A204.1 (cell line): ENCODE data around the gene AKAP8L.

Experiments
- FAIRE-seq: peaks from 2 replicates; lab custom pipeline; 2012; peaks lifted over from hg19 to GRCh38; lab: Jason Lieb, UNC

Gene AKAP8L, protein sequence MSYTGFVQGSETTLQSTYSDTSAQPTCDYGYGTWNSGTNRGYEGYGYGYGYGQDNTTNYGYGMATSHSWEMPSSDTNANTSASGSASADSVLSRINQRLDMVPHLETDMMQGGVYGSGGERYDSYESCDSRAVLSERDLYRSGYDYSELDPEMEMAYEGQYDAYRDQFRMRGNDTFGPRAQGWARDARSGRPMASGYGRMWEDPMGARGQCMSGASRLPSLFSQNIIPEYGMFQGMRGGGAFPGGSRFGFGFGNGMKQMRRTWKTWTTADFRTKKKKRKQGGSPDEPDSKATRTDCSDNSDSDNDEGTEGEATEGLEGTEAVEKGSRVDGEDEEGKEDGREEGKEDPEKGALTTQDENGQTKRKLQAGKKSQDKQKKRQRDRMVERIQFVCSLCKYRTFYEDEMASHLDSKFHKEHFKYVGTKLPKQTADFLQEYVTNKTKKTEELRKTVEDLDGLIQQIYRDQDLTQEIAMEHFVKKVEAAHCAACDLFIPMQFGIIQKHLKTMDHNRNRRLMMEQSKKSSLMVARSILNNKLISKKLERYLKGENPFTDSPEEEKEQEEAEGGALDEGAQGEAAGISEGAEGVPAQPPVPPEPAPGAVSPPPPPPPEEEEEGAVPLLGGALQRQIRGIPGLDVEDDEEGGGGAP

DNA sequence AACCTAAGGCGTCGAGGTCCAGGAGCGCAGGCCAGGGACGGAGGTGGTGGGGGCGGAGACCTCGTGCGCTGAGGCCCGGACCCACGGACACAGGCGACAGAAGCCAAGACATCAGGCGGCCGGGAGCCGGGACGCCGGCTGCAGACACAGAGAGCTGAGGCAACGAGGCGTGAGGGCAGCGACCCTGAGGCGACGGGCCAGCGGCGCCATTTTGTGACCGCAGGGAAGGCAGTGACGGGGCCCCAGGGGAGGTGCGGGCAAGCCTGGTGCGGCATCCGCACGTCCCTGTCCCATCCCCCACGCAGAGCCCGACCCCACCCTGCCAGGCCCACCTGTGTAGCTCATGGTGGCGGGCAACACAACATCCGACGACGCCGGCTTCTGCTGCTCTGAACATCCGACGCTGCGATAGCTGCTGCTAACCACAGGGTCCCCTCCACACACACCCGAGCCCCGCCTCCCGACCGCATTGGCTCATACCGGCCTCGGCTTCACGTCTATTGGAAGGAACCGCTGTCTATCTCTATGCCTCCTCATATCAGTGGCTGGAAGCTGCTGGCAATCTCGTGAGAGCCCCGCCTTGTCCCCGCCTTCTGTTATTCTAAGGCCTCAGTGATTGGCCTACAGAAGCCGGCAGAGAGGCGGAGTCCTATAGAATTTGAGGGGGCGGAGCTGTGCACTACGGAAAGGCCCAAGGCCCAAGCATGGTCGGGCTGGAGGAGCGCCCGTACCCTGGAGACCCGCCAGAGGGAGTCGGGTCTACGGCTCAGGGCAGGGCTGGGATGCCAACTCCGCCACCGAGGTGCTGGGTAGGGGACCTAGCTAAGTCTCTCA, at the start of gene AKAP8L:
AKAP8L (minus strand) TSS at position 410 of the 834 bp plus-strand sequence; CDS start at position 345, 65 bp downstream.
- FAIRE-seq, result peak; percentile 98

DNA sequence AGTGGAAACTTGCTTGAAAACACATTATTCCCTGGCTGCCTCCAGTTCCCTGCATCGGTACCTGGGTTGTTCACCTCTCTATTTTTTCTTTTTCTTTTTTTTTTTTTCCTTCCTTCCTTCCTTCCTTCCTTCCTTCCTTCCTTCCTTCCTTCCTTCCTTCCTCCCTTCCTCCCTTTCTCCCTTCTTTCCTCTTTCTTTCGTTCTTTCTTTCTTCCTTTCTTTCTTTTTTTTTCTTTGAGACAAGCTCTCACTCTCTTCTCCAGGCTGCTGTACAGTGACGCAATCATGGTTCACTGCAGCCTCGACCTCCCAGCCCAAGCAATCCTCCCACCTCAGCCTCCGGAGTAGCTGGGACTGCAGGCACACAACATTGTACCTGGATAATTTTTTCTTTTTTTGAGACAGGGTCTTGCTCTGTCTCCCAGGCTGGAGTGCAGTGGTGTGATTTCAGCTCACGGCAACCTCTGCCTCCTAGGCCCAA, 49.0 kb upstream of the AKAP8L start:
- FAIRE-seq, result no peak

DNA sequence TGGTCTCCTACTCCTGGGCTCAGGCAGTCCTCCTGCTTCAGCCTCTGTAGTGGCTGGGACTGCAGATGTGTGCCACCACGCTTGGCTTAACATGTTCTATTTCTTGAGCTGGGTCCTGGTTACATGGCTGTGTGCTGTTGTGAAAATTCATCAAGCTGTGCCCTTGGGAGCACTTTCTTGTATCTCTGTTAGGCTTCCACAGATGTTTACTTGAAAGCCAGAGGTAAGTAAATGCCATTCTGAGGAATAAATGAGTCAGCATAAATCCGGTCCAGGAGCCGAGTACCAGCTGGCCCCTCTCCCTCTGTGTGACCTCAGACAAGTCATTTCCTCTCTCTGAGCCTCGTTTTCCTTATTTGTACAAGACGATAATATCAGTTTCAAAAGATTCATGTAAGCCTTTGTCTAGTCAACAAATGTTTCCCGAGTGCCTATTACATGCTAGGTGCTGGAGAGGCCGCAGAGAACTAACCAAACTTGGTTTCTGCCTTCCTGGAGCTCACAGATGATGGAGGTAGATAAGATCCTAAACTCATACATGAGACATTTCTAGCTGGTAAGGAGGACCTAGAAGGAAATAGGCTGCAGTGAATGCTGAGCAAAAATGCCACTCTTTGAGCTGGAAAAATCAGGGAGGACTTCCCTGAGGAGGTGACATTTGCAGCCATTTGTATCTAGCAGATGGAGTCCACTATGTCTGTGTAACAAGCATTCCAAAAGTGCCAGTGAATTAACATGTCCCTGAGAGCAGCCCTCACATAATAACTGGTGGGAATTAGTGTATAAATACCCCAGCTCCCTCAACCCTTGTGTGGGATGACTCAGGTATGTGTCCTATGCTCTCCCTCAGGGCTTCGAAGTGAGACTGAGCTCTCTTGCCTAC, 48.3 kb upstream of the AKAP8L start:
- FAIRE-seq, result no peak

DNA sequence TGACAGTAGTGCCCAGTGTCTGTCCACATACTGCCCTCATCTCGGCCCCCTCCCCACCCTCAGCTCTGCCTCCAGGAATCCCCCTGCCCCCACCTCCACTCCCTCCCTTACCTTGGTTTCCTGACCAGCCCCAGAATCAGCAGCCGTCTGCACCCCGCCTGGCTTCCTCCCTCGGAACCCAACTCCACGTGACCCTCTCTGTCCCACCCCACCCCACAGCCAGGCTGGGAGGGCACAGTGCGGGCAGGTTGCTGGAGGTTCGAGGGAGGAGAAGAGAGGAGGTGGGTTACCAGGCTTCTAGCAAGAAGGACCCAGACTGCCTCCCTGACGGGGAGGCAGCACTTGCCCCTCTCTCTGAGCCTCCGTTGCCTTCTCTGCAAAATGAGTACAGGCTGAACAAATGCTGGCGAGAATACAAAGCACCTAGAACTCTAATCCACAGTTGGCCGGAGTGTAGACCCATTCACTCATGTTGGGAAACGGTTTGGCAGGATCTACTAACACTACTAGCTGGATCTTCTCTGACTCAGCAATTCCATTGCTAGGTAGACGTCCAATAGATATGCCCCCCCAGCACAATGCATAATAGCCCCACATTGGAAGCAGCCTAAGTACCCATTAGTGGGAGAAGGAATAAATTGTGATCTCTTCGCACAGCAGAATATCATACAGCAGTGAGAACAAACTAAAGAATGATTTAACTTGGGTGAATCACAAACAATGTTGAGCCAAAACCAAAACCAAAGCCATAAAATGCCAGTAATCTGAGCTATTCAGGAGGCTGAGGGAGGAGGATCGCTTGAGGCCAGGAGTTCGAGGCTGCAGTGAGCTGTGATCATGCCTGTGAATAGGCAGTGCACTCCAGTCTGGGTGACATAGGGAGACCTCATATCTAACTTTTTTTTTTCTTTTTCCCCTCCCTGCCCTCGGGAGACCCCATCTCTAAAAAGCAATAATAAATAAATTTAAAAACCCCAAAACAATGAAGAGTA, 45.9 kb upstream of the AKAP8L start, which contains the start of gene RASAL3:
RASAL3 (minus strand) TSS at position 151 of the 992 bp plus-strand sequence. CDS start 186 bp downstream, outside the sequence.
- FAIRE-seq, result no peak

DNA sequence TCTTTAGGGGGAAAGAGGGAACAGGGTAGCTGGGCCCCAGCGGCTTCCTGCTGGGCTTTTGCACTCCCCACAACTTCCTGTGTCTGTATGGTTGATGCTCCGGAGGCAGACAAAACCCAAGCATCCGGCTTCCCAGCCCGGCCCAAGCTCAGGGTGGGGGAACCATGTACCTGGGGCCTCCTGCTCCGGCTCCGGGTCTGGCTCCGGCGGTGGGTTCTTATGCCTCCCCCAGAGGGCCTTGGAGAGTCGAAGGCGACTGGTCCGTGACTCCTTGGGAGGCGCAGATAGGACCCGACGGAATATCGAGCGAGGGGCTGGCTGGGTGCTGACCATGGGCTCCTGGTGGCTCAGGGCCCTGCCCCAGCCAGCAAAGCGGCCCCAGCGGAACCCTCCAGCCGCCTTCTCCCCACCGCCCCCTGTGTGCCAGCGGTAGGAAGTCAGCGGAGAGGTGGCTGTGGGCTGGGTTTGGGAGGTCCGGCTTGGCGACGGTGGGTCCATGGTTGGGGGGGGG, 45.1 kb upstream of the AKAP8L start:
- no peak for FAIRE-seq

DNA sequence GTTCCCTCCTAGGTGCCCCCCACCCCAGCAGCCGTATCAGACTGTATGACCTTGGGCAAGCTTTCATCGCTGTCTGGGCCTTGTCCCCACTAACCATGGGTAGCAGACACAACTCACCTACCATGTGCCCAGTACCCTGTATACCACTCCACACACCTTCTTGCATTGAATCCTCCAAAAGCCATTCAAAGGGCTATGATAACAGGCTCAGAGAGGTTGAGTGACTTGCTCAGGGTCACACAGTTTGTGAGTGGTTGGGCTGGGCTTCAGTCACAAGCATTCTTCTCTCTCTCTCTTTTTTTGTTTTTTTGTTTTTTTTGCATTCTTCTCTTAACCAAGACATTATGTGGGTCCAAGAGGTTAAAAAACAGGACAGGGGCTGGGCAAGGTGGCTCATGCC, 42.9 kb upstream of the AKAP8L start:
- FAIRE-seq, result no peak

DNA sequence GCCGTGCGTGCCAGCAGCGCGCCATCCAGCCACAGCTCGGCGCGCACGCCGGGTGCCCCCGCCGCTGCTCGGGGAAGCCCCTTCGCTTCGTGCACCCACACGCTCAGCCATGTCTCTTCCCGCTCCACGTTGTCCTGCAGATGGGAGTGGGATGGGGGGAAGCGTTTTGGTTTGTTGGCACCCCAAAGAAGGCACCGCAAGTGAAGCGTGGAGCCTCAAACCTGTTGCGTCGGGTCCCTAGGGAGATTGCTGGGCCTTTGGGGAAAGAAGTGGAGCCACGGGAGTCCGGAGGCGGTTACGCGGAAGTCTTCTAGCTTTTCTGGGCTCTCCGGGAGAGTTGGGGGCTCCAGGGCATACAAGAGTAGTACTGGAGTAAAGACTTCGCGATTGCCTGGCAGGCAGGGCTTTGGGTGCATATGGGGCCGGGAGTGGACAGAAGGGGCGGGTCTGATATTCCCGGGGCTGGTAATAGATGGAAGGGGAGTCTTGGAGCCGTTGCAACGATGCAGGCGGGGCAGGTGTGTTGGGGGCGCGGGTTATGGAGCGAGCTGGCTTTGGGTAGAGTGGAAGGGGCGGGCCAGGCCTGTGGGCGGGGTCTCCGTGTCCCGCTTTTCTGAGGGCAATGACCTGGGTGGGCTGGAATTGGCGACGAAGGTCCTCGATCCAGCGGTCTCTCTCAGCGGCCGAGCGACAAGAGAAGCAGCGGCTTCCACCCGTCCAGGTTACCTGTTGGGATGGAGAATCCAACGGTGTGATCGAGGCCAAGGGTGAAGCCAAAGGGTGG, 39.1 kb upstream of the AKAP8L start:
- FAIRE-seq, result no peak

DNA sequence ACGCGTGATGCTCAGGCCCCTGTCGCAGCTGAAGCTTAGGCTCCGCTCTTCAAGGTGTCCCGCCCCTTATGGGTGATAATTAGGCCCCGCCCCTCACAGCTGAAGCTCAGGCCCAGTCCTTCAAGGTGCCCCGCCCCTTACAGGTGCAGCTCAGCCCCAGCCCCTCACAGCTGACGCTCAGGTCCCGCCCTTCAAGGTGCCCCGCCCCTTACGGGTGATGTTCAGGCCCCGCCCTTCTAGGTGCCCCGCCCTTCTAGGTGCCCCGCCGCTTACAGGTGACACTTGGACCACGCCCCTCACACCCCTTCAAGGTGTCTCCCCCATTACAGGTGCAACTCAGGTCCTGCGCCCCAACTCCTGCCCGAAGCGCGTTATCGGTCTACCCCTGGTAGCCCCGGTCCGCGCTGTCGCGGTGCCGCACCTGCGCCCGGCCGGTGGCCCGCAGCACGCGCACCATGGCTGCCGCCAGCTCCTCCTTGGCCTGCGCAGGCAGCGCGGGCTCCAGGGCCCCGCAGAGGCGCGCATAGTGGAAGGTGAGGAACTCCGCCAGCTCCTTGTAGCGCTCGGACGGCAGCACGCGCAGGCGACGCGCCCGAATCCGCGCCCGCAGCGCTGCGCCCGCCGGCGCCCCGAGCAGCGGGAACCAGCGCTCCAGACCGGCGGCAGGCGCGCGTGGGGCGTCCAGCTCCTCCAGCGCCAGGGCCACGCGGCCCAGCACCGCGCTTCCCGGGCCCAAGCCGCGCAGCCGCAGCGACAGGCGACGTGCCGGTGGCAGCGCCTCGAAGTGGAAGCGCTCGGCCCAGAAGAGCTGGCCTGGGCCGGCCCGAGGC, 38.3 kb upstream of the AKAP8L start:
- no peak for FAIRE-seq

DNA sequence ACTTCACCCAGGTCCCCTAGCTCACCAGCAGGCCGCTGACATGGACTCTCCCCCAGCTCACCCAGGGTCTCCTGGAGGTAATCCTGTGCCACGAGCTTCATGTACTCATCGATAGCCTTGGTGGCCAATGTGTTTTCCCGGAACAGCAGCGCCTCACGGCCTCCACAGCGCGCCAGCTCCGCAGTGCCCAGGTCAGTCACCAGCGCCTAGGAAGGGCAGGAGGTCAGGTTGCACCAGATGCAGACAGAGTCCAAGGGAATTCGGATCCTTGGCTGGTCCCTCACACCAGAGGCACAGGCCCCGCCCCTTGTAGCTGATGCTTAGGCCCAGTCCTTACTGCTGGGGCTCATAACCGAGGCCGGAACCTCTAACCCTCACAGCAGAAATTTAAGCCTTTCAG, 37.7 kb upstream of the AKAP8L start:
- no peak for FAIRE-seq

DNA sequence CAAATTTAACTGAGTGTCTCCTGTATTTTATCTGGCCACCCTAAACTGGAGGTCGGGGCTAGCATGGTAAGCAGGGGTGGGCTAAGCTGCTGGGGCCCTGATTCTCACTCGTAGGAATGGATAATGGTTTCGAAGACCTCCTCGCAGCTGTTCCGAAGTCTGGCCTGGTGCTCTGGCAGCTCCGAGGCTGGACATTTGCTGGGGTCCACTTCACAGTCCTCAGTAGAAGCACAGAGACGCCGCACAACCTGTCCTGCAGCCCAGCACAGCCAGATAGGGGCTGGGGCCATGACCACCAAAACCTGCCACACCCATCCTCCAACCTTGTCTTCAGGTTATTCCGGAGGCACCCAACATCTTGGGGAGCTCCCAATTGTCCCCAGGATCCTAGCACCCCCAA, 37.2 kb upstream of the AKAP8L start:
- FAIRE-seq, result no peak

DNA sequence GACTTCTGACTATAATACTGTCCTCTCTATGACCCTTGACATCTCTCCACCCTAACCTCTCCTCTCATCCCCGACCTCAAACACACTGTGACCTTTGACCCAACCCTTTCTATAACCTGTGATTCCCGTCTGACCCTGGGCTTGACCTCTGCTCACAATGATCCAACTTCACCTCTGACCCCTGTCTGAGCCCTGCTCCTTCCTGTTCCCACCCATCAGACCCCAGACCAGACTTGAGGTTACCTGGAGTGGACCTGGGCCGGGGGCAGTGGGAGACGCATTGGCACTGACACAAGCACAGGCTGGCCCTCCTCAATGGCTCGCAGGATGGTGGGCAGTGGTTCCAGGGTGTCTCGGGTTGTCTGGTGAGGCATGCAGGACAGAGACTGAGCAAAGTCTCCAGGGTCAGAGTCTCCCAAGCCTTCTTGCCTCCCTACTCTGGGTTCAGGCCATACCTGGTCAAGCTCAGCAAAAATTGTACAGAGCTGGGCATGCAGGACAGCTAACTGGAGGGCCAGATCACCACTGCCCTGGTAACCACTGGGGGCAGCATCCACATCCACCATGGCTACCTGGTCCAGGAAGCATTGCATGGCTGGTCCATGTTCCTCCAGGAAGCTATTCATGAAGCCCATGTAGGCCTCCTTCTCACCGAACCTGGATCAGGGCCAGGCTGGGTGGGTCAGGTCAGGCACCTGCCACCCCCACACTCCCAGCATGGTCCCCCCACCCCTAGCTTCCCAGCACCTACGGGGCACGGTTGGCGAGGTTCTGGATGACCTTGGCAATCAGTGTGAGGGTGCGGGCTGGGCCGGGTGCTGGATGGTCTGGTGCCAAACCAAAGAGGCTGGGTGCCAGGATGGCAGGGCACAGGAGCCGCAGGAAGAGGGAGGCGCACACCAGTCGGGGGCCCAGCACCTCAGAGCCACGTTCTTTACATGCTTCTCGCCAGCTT, 35.4 kb upstream of the AKAP8L start:
- FAIRE-seq, result no peak

DNA sequence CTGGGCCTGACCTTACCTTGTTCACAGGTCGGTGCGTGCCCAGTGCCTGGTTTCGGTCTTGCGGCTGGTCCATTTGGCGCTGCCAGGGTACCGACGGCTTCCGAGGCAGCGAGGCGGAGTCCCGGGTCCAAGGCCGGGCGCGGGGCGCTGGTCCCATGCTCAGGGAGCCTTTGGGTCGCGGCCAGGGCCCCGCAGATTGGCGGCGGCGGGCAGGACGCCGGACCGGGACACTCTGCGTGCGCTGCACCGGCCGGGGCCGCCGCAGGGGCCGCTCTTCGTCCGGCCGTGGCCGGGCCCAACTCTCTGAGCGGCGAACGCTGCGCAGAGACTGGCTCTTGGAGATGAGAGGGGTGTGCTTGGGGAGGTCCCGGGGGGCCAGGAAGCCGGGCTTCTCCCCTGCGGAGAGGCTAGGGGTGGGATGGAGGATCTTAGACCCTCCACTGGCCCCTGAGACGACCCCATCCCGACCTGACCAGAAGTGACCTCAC, 34.3 kb upstream of the AKAP8L start:
- no peak for FAIRE-seq

DNA sequence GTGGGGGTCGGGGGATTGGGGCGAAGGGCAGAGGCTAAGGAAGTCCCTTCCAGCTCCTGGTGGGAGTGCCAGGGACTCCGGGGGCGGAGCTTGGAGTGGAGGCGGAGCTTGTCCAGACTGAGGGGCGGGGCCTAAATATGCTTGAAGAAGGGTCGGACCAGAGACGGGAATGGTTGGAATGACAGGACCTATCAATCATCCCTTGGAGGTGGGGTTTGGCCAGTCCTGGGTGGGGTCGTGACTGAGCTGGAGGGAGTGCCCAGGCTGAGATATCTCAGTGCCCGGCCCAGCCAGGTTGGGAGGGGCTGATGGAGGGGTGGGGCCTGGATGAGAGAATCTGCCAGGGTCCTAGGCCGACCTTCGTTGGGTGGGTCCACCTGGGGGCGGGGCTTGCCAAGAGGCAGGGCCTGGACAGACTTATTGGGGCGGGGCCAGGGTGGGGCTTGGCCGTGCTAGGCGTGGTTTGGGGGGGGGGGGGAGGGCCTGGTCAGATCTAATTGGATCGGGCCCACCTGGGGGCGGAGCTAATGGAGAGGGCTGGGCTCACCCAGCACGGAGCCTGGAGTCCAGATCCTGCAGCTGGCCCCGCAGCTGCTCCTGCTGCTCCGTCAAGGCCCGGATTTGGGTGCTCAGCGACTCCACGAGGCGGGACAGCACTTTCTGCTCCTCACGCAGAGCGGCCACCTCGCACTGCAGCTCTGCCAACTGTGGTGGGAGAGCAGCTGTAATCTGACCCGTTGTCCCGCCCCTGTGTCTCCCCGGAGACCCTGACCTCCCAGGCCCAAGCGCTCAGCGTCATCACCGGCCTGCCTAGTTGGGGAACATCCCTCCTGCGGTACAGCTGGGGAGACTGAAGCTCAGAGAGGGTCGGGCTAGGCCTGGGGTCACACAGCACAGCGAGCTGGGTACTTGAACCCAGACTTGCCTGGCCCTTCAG, 33.6 kb upstream of the AKAP8L start:
- no peak for FAIRE-seq

DNA sequence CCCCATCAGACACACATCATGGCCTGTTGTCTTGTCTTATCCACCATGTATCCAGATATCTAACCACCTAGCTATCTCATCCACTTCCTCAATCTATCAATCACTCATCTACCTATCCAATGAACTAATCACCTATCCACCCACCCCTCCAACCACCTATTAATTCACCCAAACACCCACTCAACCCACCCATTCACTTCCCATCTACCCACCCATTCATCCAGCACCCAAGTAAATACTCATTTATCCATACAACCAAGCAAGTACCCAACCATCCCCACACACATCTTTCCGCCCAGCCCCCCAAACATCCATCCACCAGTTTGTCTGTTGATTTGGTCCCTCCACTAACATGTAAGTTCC, 31.7 kb upstream of the AKAP8L start:
- FAIRE-seq, result no peak

DNA sequence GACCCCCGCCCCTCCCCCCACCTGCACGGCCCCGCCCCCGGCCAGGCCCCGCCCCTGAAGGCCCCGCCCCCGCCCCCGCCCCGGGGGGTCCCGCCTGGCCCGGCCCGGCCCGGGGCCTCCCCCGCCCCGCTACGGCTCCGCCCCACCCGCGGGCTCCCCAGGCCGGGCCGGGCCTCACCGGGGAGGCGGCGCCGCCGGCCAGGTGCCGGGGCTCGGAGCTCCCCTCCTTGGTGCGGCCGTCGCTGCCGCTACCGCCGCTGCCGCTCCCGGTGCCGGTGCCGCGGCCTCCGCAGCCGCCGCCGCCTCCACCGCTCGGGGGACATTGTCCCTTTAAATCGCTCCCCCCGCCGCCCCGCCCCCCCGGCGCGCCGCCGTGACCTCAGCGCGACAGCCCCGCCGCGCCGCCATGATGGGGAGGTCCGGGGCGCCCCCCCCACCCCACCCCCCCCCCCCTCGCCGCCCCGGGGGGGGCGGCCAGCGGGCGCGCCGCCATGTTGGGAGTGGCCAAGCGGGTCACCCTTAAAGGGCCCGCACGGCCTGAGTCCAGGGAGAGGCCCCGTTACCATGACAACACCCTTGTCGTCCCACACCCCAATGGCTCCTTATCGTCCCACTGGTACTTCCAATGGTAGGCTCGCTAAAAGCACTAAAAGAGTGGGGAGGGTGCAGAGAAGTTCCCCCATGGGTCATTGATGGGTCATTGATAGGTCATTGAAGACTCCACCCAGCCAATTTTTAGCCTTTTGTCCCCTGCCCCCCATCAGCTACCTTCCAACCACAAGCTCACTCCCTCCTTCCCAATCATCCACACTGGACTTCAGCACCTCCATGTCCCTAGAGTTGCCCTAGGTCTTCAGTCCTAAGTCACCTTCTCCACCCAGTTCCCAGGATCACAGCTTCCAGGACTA, 31.1 kb upstream of the AKAP8L start, which contains the start of gene WIZ:
WIZ (minus strand) TSS at position 337 of the 908 bp plus-strand sequence. CDS start 1,649 bp downstream, outside the sequence.
- no peak for FAIRE-seq
